Mucosa of stomach (tissue), 1 donor: ENCODE data around the gene CYTH4.

Source experiments
- H3K27me3 ChIP-seq: one replicate; pipeline ENCODE4 v1.7.0; 2013; ENCODE audit warnings: mild to moderate bottlenecking, low read length; ENCODE audit not compliant: control insufficient read depth, insufficient read depth
- H3K36me3 ChIP-seq: one replicate; pipeline ENCODE4 v1.7.0; 2013; ENCODE audit warnings: low read length; ENCODE audit not compliant: control insufficient read depth, insufficient read depth
- H3K4me1 ChIP-seq: one replicate; pipeline ENCODE4 v1.7.0; 2013; ENCODE audit warnings: mild to moderate bottlenecking, low read length; ENCODE audit not compliant: control insufficient read depth, insufficient read depth
- H3K4me3 ChIP-seq: one replicate; pipeline ENCODE4 v1.7.0; 2013; ENCODE audit warnings: low read length
- H3K9ac ChIP-seq: one replicate; pipeline ENCODE4 v1.7.0; 2013; ENCODE audit warnings: mild to moderate bottlenecking, low read length, moderate library complexity
- H3K9me3 ChIP-seq: one replicate; pipeline ENCODE4 v1.7.0; 2013; ENCODE audit warnings: mild to moderate bottlenecking, low read length, moderate library complexity; ENCODE audit not compliant: control insufficient read depth
- donor health status: Pancreatic carcinoma.

CYTH4 gene

DNA sequence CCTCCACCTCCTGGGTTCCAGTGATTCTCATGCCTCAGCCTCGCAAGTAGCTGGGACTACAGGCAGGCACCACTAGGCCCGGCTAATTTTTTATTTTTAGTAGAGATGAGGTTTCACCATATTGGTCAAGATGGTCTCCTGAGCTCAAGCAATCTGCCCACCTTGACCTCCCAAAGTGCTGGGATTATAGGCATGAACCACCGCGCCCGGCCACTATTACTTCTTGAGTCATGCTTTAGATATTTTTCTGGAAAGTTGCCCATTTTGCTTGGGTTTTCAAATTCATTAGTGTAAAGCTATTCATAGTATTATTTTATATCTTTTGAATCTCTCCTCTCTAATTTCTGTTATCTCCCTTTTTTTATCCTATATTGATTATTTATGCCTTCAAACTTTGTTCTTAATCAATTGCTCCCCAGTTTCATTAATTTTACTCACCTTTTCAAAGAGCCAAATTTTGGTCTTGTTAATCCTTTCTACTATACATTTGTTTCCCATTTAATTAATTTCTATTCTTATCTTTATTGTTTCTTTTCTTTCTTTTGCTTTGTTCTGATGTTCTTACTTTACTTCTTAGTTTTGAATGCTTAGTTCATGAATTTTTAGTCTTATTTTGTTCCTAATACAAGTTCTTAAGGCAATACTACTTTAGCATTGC lies 28.0 kb upstream of the CYTH4 start:
- no peak overlapping the region for H3K9ac ChIP-seq
- no peaks in the 10 kb centered on the region for H3K4me1 ChIP-seq
- peaks cover 15% of the 10 kb centered on the region for H3K27me3 ChIP-seq
- H3K9me3 ChIP-seq = no peaks in the 10 kb centered on the region
- H3K4me3 ChIP-seq = no peak overlapping the region
- no peaks in the 10 kb centered on the region for H3K36me3 ChIP-seq

DNA sequence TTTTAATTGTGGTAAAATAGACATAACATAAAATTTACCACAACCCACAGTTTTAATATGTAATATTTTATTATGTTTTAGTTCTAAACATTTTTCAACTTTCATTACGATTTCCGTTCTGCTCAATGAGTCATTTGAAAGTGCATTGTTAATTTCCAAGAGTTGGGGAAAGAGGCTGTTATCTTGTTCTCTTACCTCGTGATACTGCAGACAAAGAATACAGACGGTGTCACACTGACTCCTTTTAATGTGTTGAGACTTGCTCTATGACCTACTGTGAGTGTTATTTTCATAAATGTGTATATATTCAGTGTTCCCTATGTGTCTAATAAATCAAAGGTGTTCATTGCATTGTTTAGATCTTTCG lies 27.5 kb upstream of the CYTH4 start:
- Histone ChIP-seq H3K4me1 (no peaks in the 10 kb centered on the region), H3K4me3 (no peak overlapping the region), H3K27me3 (peaks cover 20% of the 10 kb centered on the region), H3K36me3 (no peaks in the 10 kb centered on the region), H3K9me3 (no peaks in the 10 kb centered on the region), H3K9ac (no peak overlapping the region)

DNA sequence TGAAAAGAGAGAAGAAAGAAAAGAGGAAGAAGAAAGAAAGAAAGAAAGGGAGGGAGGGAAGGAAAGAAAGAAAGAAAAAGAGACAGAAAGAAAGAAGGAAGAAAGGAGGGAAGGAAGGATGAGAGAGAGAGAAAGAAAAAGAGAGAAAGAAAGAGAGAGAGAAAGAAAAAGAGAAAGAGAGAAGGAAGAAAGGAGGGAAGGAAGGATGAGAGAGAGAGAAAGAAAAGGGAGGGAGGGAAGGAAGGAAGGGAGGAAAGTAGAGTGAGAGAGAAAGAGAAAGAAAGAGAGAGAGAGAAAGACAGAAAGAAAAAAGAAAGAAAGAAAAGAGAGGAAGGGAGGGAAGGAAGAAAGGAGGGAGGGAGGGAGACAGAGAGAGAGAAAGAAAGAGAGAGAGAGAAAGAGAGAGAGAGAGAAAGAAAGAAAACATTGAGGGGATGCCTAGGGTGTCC lies 26.7 kb upstream of the CYTH4 start:
- Histone ChIP-seq H3K4me1 (peaks cover 1% of the 10 kb centered on the region), H3K4me3 (no peak overlapping the region), H3K27me3 (peaks cover 25% of the 10 kb centered on the region), H3K9me3 (no peaks in the 10 kb centered on the region), H3K9ac (no peak overlapping the region), H3K36me3 (no peaks in the 10 kb centered on the region)

DNA sequence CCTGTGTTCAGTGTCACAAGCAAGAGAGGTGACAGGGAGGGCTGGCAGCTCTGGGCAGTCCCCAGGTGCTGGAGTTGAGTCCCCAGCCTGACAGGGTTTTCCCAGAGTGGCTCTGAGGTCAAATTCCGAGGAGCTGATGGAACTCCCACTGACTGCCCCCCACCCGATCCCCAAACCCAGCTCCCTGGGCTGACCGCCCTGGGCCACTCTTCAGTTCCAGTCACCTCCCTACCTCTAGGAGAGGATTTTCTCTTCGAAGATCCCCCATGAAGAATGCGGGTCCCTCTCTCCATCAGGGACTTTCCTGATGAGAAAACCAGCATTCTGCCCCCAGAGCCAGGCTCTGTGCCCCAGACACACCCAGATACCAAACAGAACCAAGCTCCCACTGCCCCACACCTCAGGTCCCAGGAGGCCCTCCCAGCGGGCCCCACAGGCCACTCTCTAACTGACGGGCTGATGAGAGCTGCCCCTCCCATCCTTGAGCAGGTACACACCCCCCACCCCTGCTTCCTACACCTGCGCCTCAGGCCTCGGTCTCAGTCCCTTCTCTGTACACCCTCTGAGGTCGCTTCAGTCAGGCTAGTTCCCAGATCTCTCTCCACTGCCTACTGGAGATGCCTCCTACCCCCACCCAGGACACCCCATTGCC lies 26.1 kb upstream of the CYTH4 start:
- Histone ChIP-seq H3K4me3 (no peak overlapping the region), H3K9ac (no peak overlapping the region), H3K4me1 (peaks cover 7% of the 10 kb centered on the region), H3K27me3 (peaks cover 31% of the 10 kb centered on the region), H3K9me3 (no peaks in the 10 kb centered on the region), H3K36me3 (no peaks in the 10 kb centered on the region)

DNA sequence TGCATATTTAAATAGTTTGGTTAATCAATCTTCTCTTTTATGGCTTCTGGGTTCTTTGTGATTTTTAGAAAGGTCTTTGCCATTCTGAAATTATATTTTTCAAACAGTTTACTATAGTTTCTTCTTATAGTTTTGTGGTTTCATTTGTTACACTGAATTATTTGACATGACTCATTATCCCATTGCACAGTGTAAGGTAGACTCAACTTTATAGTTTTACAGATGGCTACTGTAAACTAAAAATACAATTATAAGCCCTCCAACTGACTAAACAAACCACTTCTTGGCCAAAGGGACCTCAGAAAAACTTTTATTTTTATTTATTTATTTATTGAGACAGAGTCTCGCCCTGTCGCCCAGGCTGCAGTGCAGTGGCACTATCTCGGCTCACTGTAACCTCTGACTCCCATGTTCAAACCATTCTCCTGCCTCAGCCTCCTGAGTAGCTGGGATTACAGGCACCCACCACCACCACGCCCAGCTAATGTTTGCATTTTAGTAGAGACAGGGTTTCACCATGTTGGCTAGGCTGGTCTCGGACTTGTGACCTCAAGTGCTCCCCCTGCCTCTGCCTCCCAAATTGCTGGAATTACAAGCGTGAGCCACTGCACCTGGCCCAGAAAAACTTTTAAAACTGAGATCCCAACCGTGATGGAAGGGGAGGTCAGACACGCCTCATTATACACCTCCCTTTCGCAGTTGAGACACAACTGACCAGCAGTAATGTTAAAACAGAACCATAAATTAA lies 24.1 kb upstream of the CYTH4 start:
- H3K4me3 ChIP-seq = no peak overlapping the region
- no peaks in the 10 kb centered on the region for H3K36me3 ChIP-seq
- peaks cover 7% of the 10 kb centered on the region for H3K4me1 ChIP-seq
- no peak overlapping the region for H3K9ac ChIP-seq
- H3K9me3 ChIP-seq = no peaks in the 10 kb centered on the region
- peaks cover 34% of the 10 kb centered on the region for H3K27me3 ChIP-seq

DNA sequence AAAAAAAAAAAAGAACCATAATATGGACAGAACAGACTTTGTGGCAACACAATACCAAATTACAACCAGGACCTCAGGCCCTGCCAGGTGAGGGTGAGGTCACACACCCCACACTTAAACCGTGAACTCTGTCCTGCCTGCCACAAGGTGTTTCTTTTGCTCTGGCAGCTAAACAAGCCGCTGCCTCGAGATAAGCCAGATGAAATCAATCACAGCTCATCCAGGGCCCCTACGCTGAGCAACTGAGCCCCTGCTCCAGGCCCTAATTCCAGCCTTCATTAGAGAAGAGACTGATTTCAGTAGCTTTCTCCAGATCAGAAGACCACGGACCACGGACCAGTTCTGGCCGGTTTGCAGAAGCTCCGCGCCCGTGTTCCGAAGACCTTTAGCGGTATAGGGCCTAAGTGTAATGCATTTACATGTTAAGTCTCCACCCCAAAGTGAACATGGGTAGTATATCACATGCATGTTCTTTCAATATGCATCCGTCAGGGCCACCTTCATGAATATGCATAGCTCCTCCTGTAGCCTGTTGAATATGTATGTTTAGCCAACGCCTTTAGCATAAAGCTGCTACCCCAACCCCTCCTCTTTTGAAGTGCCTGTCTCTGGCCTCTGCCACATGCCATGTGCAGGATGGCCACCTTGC lies 23.4 kb upstream of the CYTH4 start:
- peaks cover 7% of the 10 kb centered on the region for H3K4me1 ChIP-seq
- H3K9me3 ChIP-seq = no peaks in the 10 kb centered on the region
- H3K36me3 ChIP-seq = no peaks in the 10 kb centered on the region
- no peak overlapping the region for H3K4me3 ChIP-seq
- peaks cover 34% of the 10 kb centered on the region for H3K27me3 ChIP-seq
- H3K9ac ChIP-seq = no peak overlapping the region

DNA sequence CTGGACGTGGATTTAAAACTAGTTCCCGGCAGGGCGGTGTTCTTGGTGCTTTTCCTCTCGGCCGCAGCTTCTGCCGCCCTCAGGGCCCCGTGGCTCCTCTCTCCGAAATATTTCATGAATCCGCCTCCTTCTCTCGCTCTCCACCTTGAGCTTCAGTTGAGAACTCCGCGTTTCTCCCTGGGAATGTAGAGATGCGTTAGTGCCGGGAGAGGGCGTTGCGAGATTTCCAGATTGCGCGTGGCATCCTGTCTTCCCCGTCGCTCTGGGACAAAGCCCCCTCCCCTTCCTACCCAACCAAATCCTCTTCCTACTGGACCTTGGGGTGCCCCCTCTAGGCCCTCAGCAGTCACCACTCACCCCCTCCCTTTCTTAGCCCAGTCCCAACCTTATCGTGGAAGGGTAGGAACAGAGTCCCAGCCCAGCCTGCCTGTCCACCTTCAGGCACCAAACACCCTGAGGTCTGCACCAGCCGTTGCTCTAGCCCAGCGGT lies 22.7 kb upstream of the CYTH4 start:
- no peak overlapping the region for H3K9ac ChIP-seq
- H3K9me3 ChIP-seq = no peaks in the 10 kb centered on the region
- no peaks in the 10 kb centered on the region for H3K36me3 ChIP-seq
- H3K4me3 ChIP-seq = no peak overlapping the region
- peaks cover 34% of the 10 kb centered on the region for H3K27me3 ChIP-seq
- peaks cover 7% of the 10 kb centered on the region for H3K4me1 ChIP-seq

DNA sequence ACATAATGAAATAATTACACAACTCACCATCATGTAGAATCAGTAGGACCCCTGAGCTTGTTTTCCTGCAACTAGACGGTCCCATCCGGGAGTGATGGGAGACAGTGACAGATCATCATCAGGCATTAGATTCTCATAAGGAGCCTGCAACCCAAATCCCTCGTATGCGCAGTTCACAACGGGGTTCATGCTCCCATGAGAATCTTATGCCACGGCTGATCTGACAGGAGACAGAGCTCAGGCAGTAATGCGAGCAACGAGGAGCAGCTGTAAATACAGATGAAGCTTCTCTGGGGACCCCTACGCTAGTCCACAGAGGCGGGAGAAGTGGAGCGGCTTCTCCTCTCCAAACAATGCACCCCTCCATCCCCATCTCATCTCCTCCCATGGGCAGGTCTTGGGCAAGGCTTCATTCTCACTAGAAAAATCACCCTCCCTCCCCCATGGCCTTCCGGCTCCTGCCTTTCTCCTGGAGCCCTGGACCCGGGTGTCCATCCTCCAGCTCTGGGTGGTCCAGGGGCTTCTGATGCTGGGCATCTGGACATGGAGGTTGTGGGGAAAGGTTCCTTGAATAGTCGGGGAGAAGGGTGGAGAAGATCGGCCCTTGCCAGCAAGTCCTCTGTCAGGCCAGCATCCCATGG lies 22.0 kb upstream of the CYTH4 start:
- H3K9ac ChIP-seq = no peak overlapping the region
- H3K4me3 ChIP-seq = no peak overlapping the region
- no peaks in the 10 kb centered on the region for H3K9me3 ChIP-seq
- peaks cover 7% of the 10 kb centered on the region for H3K4me1 ChIP-seq
- H3K27me3 ChIP-seq = peaks cover 34% of the 10 kb centered on the region
- H3K36me3 ChIP-seq = no peaks in the 10 kb centered on the region

DNA sequence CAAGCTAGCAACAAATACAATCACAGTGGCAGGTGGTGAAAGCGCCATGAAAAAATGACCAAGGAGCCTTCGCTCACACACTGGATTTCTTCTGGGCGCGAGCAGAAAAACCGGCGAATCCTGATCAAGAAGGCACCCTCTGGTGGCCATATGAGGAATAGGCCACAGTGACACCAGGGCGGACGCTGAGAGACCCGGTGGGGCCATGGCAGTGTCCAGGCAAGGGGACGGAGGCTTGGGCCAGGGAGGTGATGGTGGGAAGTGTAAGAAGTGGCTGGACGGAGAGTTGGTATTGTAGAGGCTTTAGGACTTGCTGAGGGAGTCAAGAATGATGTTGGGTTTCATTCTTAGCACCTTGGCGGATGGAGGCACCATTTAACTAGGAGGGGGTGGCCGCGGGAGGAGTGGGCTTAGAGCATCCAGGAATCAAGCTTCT lies 21.4 kb upstream of the CYTH4 start:
- no peak overlapping the region for H3K9ac ChIP-seq
- peaks cover 7% of the 10 kb centered on the region for H3K4me1 ChIP-seq
- H3K9me3 ChIP-seq = no peaks in the 10 kb centered on the region
- no peaks in the 10 kb centered on the region for H3K36me3 ChIP-seq
- peaks cover 31% of the 10 kb centered on the region for H3K27me3 ChIP-seq
- no peak overlapping the region for H3K4me3 ChIP-seq

DNA sequence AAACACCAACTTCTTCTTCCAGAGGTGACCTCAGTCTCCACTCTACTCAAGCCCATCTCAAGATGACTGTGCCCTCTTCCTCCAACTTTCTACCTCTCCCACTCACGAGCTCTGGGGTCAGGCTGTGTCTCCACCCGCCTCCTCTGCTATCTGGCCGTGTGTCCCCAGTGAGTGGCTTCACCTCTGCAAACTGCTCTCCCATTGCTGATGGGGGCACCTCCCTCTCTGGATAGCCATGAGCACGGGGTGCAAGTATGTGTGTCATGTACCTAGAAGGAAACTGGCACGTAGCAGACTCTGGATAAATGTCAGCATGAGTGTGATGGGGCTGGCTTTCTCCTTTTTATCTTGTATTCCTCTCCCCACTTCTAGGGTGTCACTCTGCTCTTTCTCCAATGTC lies 20.0 kb upstream of the CYTH4 start:
- Histone ChIP-seq H3K27me3 (peaks cover 25% of the 10 kb centered on the region), H3K9ac (no peak overlapping the region), H3K36me3 (no peaks in the 10 kb centered on the region), H3K4me3 (no peak overlapping the region), H3K9me3 (no peaks in the 10 kb centered on the region), H3K4me1 (peaks cover 7% of the 10 kb centered on the region)

DNA sequence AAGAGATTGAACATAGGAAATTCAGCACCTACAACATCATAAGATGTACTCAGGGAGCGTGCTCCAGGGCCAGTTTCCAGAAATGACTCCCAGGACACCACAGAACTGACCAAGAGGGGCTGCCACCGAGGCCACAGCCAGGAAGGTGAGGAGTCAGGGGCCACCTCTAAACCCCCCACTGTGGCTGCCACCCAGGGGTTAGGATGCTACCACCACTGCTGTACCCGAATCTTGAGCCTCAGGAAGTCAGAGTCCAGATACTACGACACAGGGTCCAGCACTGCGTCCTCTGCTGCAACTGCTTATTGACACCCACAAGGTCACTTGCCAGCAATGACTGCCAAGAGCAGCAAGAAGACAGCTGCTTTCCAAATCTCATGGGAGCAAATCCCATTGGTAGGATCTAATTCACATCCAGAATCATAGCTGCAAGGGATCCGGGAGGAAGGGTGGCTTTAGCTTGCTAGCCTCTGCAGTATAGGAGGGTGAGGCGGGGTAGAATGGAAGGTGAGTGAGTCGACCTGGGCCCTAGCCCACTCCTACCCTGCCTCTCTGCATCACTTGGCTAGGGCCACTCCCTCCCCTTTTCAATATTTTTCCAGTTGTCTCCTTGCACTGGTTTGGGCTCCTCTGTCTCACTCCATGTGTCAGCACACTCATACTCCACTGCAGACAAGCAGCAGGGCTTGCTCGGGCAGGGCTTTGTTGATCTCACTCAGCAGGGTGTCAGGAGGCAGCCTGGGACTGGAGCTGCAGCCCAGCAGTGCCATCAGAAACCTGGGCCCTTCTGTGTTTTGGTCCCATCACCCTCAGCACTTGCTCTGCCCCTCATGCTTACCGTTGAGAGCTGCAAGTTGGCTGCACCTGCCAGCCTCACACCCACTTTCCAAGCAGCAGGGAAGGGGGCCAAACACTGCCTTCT lies 18.1 kb upstream of the CYTH4 start:
- Histone ChIP-seq H3K36me3 (no peaks in the 10 kb centered on the region), H3K4me3 (no peak overlapping the region), H3K9ac (no peak overlapping the region), H3K9me3 (no peaks in the 10 kb centered on the region), H3K27me3 (peaks cover 20% of the 10 kb centered on the region), H3K4me1 (peaks cover 7% of the 10 kb centered on the region)
